GM18499 (cell line): ENCODE results near the gene CCZ1.
"Not testable (repeated sequence)": the region's sequence is repeated elsewhere in the genome, so short reads cannot be mapped to it uniquely, and the experiment has no call there.

Experiments
- ATAC-seq: cut with Tn5 transposase; IDR thresholded peaks from one replicate; pipeline ENCODE4 v1.9.1; 2021; ENCODE audit warnings: moderate number of reproducible peaks; ENCODE audit not compliant: insufficient read depth, unreplicated experiment

CCZ1 gene

DNA sequence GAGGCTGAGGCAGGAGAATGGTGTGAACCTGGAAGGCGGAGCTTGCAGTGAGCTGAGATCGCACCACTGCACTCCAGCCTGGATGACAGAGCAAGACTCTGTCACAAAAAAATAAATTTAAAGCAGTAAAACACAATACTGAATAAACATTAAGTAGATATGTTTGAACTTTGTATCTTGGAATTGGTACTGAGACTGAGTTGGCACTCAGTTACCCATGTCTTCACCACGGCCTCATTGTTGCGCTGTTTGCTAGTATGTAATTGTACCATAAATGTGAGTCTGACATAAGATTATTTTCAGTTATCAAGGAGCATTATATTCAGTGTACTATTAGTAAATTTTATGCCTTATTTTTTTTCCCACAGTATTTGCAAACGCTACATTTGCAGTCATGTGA, 6.2 kb downstream of the CCZ1 start:
- ATAC-seq: not testable (repeated sequence)

DNA sequence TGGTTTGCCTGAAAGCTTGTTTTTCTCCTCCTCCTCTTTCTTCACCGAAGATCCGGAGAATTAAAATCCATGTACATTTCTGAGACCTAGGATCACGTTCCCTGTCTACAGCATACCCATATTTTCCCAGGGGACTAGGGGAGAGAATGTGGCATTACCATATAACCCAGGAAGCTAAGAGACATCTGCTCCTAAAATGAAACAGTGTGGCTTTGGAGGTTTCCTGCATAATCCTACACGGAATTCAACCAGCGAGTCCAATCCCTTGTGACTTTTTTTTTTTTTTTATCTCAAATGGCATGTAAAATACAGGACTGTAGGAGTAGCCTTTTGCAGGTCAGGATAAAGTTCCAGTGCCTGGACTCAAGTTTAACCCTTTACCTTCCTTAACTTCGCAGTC, 10.3 kb downstream of the CCZ1 start:
- not testable (repeated sequence) for ATAC-seq

DNA sequence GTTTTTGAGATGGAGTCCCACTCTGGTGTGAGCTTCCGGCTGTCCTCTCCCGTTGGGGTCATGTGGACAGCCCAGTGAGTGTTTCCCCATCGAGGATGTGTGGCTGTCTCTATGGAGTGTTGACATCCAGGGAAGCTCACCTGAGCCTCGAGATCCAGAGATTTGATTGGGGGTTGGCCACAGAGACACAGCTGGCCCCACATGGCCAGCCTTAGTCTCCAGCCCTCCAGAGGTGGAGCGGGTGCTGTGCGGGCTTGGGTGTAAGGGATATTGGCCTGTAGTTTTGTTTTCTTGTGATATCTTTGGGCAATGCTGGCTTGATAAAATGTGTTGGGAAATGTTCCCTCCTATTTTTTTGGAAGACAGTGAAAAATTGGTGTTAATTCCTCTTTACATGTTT, 18.0 kb downstream of the CCZ1 start:
- ATAC-seq: not testable (repeated sequence)

DNA sequence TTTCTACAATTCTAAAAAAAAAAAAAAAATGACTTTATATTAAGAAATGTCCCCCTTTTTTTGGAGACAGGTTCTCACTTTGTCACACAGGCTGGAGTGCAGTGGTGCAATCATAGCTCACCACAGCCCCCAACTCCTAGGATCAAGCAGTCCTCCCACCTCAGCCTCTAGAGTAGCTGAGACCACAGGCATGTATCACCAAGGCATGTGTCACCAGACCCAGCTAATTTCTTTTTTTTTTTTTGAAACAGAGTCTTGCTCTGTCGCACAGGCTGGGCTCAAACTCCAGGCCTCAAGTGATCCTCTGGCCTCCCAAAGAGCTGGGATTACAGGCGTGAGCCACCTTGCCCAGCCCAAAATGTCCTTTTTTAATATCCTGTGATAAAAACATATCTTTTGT, 25.6 kb downstream of the CCZ1 start:
- ATAC-seq: not testable (repeated sequence)

DNA sequence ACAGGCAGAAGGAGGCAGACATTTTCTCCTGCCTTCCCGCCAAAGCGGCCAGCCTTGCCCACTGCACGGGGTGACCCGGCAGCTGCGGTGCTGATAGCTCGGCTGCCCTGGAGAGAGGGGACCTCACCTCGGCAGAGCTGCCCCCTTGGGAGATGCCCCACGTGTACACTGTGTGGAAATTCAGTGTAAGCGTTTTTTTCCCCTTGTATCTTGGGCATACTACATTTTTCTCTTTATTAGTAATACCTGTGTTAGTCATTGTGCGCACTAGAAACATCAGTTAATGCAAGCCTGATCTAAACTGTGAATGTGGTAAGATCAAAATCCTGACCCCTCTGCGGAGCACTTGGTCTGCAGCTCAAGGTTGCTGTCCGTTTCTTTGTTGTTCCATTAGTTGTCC, 26.1 kb downstream of the CCZ1 start:
- ATAC-seq: not testable (repeated sequence)

DNA sequence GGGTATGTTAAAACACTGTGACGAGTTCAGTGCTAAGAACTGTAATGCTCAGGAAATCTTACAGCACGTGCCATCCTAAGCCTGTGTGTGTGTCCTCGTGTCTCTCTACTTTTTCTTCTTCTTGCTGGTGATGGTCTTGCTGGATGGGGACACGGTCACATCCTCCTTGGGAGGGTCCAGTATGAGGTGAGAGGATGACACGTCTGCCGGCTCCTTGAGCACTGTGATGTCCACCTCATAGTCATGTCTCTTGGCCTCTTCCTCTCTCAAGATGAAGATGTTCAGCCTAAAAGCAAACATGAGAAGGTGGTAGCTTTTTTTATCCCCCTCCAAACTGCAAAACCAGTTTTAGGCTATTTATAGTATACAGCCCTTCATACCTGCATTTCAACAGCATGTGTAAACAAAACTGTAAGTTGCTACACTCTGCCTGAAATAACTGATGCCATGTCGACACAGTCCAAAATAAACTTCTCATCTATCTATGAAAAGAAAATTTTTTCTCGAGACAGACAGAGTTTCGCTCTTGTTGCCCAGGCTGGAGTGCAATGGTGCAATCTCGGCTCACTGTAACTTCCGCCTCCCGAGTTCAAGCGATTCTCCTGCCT, 27.8 kb downstream of the CCZ1 start:
- not testable (repeated sequence) for ATAC-seq

DNA sequence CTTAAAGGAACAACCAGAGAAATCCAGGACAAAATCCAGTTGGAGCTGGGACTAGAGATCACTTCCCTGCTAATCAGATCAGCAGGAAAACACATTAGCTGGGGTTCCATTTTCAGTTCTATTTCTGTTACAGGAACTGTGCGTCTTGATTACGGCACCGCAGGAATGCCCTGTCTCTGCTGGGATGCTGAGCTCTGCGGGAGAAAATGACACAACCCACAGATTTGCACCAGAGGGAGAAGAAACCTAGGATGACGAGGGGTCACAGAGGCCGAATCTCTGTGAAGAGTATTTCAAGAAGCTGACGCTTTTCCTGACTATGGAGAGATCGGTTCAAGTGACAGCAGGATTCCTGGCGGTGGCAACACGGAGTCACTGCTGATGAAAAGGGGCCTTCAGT, 31.8 kb downstream of the CCZ1 start:
- ATAC-seq: not testable (repeated sequence)

DNA sequence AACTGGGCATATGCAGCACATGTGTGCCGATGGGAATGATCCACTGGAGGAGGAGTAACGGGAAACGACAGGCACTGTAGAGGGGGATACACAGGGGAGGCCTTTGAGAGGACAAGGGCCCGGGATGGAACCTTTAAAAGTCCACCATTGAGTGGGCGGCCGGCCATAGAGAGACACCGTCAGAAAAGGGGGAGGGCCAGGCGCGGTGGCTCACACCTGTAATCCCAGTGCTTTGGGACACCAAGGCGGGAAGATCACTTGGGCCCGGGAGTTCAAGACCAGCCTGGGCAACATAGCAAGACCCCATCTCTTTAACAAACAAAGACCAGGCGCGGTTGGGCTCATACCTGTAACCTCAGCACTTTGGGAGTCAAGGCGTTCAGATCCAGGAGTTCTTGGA, 32.7 kb downstream of the CCZ1 start:
- not testable (repeated sequence) for ATAC-seq

DNA sequence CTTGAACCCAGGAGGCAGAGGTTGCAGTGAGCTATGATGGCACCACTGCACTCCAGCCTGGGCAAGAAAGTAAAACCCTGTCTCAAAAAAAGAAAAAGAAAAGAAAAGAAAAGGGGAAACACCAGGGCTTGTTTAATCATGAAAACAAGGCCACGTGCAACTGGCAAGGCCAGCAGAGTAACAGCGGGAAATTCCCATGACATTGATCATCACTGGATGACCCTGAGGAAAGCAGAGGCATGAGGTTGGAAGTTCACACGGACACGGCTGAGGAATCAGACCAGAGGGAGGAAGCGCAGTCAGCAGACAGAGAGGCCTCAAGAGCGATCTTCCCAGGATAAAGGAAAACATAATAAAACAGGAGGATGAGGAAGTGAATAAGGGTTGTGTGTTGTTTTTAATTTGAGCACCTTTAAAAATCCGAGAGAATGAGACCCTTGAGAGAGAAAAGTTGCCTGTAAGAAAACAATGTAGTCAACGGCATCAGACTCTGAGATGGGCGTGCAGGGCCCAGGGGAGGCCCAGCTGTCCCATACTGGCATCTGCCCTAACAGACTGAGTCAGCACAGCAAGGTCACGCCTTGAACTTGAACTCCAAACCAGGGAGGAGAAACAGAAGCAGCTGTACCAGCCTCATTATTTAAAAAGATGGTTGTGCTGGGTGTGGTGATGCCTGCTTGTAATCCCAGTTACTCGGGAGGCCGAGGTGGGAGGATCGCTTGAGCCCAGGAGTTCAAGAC, 33.5 kb downstream of the CCZ1 start:
- not testable (repeated sequence) for ATAC-seq

DNA sequence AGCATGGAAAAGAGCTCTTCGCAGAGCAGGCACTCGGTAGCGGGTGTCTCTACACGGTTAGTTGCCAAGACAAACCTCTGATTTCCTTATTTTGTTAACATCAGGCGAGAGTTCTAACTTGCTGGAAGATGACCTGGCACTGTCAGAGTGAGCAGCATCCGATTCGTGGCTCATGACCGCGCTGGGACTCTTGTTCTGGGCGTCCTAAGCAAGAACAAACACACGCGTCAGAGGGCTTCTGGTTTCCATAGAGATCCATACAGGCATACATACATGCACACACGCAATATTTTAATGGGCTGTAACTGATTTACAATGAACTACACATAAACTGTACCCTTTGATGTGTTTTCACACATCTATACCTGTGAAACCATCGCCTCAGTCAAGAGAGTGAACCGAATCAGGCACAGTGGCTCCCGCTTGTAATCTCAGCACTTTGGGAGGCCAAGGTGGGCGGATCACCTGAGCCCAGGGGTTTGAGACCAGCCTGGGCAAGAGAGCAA, 36.5 kb downstream of the CCZ1 start:
- ATAC-seq: not testable (repeated sequence)

DNA sequence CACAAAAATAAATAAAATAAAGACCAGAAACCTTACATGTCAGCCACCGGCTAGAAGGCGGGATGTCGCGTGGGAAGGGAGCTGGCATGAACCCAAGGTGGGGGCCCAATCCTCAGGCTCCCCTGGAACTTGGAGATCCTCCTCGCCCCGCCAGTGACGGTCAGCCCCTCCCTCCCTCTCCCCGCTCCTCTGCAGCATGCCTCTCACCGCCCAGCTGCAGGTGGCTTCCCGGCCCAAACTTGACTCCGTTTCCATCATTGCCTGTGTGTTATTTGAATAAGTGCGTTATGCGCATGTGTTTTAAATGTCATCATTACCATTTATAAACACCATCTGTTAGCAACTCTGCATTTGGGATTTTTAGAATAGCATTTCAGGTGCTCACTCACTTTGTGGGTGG, 64.7 kb downstream of the CCZ1 start:
- not testable (repeated sequence) for ATAC-seq

DNA sequence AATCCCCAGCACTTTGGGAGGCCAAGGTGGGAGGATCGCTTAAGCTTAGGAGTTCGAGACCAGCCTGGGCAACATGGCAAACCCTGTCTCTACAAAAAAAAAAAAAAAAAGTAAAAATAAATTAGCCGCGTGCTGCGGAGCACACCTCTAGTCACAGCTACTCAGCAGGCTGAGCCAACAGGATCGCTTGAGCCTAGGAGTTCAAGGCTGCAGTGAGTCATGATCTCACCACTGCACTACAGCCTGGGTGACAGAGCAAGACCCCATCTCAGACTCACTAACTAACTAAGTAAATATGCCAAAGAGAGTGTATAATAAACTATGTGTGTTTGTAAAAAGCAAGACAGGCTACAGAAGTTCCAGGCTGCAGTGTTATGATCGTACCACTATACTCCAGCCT, 65.3 kb downstream of the CCZ1 start:
- ATAC-seq: not testable (repeated sequence)

DNA sequence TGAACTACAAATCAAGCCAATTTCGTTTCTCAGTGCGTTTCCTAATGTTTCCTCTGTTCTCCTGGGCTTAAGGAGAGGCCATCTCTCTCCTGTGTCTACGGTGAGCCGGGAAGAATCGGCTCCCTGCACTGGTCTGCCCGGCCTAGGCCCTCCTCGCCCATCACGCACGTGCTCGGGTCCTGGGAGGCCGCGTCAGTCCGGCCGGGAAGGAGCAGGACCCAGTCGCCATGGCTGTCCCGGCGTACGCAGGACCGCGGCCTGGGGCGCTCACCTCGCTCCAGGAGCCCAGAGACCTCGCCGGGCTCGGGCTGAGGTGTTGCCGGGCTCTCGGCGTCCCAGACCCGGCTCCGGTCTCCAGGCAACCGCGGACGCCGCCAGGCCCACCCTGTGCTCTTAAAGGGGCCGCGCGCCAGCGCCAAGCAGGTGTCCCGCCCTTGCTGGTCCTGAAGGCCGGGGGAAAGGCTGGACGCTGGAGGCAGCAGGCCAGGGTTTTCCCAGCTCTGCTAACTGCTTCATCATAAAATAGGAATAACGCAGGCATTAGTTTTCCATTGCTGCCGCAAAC, 71.9 kb downstream of the CCZ1 start, which contains the start of gene RSPH10B:
RSPH10B (minus strand) TSS at position 343 of the 565 bp plus-strand sequence. CDS start 3,573 bp downstream, outside the sequence.
- ATAC-seq: not testable (repeated sequence)

DNA sequence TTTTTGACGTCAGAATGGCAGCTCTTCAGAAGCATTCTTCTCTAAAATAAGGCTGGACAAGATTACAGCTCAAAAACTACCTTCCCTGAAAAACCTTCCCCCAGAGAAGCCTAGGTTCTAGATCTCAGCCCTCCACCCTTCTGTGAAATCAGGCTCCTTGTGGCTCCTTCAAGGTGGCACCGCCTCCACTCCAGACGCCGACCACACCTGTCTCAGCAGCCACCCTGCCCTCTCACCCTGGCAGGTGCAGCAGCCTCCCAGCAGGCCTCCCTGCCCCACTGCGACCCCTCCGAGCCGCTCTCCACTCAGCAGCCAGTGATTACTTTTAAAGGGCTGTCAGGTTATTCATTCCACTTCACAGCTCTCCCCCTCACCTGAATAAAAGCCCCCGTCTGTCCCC, 75.0 kb downstream of the CCZ1 start:
- not testable (repeated sequence) for ATAC-seq
